HuH-7.5 (cell line): Measurements from ENCODE around the gene EIF4A3.

Experiments
- DNase-seq: peaks from one replicate; pipeline ENCODE4 v3.0.0; 2011; ENCODE audit warnings: low spot score

The EIF4A3 gene

GRCh38 chr17:80147035-80147822 lies at the start of gene EIF4A3:
Gene EIF4A3 (minus strand): TSS chr17:80147128. CDS start chr17:80146961, 167 bp downstream.
- DNase-seq = peak; percentile 92

- DNase-seq = no peak
These were observed 49.7 kb upstream of the EIF4A3 start for GRCh38 chr17:80196652-80197051.

- DNase-seq = no peak
These were observed 49.0 kb upstream of the EIF4A3 start for GRCh38 chr17:80195671-80196529.

- DNase-seq = no peak
These were observed 48.2 kb upstream of the EIF4A3 start for GRCh38 chr17:80195141-80195540.

- DNase-seq = no peak
These were observed 45.1 kb upstream of the EIF4A3 start for GRCh38 chr17:80191865-80192661.

- no peak for DNase-seq
These were observed 44.3 kb upstream of the EIF4A3 start for GRCh38 chr17:80191192-80191591.

GRCh38 chr17:80190716-80191115 lies 43.8 kb upstream of the EIF4A3 start:
- DNase-seq = no peak

GRCh38 chr17:80189611-80190010 lies 42.7 kb upstream of the EIF4A3 start:
- no peak for DNase-seq

DNA sequence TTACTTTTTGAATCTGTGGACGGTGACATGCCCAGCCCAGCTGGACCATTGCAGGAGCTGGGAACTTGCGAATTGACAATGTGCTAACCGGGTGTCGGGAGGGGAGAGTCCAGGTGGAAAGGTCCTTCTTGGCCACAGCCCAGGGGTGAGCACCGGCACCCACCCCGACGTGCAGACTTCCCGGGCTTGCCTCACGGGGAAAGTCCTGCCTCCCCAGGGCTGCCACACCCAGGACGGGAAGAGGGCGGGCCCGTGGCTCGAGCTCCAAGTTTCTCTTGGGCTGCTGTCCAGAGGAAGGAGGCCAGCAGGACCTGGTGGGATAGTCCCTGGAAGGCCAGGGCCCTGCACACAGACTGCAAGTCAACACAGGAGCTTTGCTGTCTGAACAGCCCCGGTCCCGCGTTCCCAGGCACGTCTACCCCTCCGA lies 40.6 kb upstream of the EIF4A3 start:
- peak; percentile 44 for DNase-seq

DNA sequence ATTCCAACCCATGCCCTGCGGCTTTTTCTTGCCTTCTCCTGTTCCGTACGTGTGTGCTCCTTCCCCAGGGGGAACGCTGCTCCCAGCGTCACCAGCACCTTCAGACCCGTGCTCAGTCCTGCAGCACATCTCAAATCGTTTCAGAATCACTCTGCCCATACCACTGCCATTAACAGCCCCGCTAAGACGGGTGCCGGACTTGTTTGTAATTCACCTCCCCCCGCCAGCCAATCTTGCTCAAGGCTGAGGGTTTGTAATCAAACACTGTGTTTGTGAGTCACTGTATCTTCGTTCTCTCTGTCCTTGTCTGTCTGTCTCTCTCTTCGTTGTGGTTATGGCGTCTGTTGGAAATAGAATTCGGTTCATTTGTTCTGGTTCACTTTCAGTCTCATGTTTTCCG lies 40.2 kb upstream of the EIF4A3 start:
- DNase-seq = no peak

- DNase-seq = no peak
These were observed 39.0 kb upstream of the EIF4A3 start for GRCh38 chr17:80185968-80186367.

DNA sequence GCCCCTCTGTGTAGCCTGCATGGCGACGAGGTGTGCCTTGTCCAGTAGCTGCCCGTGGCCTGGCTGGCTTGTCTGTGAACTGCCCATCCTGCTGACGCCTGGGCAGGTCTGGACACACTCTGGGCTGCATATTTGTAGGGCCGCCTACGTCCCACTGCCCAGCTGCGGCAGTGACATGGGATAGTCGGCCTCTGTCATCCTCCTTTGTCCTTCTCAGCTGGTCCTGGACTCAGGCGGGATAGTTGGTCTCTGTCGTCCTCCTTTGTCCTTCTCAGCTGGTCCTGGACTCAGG lies 37.4 kb upstream of the EIF4A3 start:
- no peak for DNase-seq

DNA sequence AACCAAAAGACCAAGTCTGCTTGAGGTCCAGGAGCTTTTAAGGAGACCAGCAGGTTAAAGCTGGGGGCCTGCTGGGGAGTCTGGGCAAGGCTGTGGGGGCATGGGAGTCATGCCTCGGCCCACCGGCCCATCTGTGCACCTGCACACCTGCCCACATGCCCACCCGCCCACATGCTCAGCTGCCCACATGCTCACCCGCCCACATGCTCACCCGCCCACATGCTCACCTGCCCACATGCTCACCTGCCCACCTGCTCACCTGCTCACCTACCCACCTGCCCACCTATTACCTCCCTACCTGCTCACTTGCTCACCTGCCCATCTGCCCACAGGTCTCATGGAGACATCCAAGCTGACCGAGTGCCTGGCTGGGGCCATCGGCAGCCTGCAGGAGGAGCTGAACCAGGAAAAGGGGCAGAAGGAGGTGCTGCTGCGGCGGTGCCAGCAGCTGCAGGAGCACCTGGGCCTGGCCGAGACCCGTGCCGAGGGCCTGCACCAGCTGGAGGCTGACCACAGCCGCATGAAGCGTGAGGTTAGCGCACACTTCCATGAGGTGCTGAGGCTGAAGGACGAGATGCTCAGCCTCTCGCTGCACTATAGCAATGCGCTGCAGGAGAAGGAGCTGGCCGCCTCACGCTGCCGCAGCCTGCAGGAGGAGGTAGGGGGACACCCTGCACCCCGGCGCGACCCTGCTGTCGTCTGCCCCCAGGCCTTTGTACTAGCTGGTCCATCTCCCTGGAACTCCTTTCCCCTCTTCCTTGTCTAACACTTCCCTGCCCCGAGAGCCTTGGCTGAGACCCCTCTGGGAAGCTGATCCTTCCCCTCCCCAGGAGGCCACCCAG lies 36.9 kb upstream of the EIF4A3 start:
- DNase-seq = no peak

DNA sequence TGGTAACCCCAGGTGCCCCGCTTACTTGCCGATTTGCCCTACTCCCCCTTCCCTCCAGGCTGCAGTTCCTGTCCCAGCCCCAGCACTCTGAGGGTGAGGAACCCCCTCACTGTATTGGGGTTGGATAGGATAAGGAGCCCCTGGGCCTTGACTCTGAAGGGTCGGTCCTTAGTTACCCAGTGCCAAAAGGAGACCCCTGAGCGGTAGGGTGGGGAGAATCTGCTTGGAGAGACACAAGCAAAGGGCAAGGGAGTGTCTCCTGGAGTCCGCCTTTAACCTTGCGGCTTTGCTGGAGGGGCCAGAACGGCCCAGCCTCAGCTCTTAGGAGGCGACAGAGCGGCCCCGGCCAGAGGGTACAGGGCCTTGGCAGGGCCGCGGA lies 35.9 kb upstream of the EIF4A3 start:
- DNase-seq = no peak

GRCh38 chr17:80182118-80182844 lies 35.4 kb upstream of the EIF4A3 start:
- peak; percentile 5 for DNase-seq

GRCh38 chr17:80181431-80181830 lies 34.5 kb upstream of the EIF4A3 start:
- DNase-seq = no peak

DNA sequence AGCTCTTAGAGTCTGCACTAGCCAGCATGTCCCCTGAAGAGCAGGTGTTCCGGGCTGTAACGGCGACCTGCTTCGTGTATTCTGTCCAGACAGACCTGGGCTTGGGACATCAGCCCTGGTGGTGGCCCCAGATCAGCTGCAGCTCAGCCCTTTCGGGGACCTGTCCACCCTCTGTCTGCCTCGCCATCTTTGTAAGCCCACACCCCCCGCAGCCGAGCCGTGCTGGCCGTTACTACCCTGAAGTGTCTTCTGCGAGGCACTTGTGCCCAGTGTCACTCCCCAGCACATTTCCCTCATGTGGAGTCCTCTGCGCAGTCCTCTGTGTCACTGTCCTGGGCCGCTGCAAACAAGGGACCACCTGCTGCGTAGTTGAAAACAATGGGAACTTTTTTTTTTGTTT lies 33.3 kb upstream of the EIF4A3 start:
- no peak for DNase-seq

DNA sequence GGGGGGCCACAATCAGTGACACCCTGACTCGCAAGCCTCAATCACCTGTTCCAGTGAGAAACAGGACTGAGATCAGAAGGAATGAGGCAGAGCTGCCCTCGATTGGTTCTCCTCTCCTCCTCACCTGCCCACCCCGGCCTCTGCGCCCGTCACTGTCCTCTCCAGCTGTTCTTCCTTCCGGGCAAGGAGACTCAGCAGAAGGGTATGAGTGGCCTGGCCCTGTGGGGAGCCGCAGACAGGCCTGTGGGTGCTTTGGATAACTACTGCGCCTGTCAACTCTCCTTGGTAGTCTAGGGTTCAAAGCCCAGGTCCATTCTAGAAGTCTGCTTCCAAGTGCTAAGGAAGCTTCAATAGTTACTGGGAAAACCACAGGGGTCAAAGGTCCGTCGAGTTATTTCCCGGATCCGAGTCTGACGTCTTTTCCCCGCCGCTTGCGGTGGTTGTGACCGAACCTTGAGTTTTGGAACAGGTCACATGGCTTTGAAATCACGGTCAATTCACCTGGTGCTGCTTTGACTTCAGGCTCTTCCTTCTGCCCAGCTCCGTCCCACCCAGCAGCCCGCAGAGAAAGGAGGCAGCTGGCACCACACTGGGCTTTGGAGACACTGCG lies 31.2 kb upstream of the EIF4A3 start:
- no peak for DNase-seq

- DNase-seq = no peak
These were observed 29.8 kb upstream of the EIF4A3 start for GRCh38 chr17:80176757-80177156.

GRCh38 chr17:80173916-80174315 lies 27.0 kb upstream of the EIF4A3 start:
- no peak for DNase-seq

- DNase-seq = no peak
These were observed 26.2 kb upstream of the EIF4A3 start for GRCh38 chr17:80173126-80173525.
